ENCODE measurements around the gene GAB2. TPM values are rescaled to one million over a fixed set of nuclear protein-coding genes. Genes with fewer than 3 reads are reported as not detected.

GAB2 gene
- total and polyA plus RNA-seq, 10 of the 15 experiments (the other 5 are each of a cell fraction or from before 2014, with no cell fraction given) = 0.69 to 12.6 (median 3.8) TPM

- no peaks in the 10 kb centered on the region for H3K79me2 ChIP-seq (ENCODE audit: control insufficient read depth, insufficient read depth, low read length)
- in situ Hi-C loops (cut with MboI) (no loop called here), intact Hi-C loops (cut with micrococcal nuclease; ENCODE audit: unreplicated experiment) (no loop called here)
- no peak overlapping the region for H3K27ac ChIP-seq (ENCODE audit: control insufficient read depth, insufficient read depth)
- DNase-seq (ENCODE audit: low read depth, low spot score) (no peak), FAIRE-seq (no peak), ATAC-seq (no peak)
- ChIA-PET POLR2A (interaction anchor here (0.7 to 0.9 kb wide), 2 partner anchors 11 to 32 kb away, joined by 3 to 5 read pairs; no protein-coding TSS in a partner anchor), CTCF (no interaction called here), SMC1A (ENCODE audit: uncharacterized antibody, unreplicated experiment) (no interaction called here), RAD21 (ENCODE audit: unreplicated experiment) (no interaction called here)
- H3K36me3 ChIP-seq (ENCODE audit: control insufficient read depth in 2 of 2, insufficient read depth in 2 of 2, low read length in 1 of 2) = no peaks in the 10 kb centered on the region
- H2AFZ ChIP-seq (ENCODE audit: control insufficient read depth, low read depth, low read length) = no peak overlapping the region
- H3K9me3 ChIP-seq (replicated peaks; ENCODE audit: control insufficient read depth, insufficient read depth, low read length) = no peaks in the 10 kb centered on the region; the same call in 1 of the 3 replicates
- no peaks in the 10 kb centered on the region for H3K4me1 ChIP-seq (ENCODE audit: control insufficient read depth, insufficient read depth, low read length)
- BruUV-seq (replicated peaks) = no TSS peak
- H3K4me2 ChIP-seq (ENCODE audit: control insufficient read depth, insufficient read depth) = no peak overlapping the region
- H4K20me1 ChIP-seq (ENCODE audit: control insufficient read depth, insufficient read depth) = no peaks in the 10 kb centered on the region
- no peak overlapping the region for H3K4me3 ChIP-seq
- WGBS (ENCODE audit: insufficient coverage, insufficient replicate concordance, low lambda C conversion rate, missing lambda C conversion rate) = 65% methylated on average over 5 of the region's 6 CpGs
- no peaks in the 10 kb centered on the region for H3K27me3 ChIP-seq (replicated peaks in 1 of 2; ENCODE audit: control insufficient read depth in 2 of 2, insufficient read depth in 2 of 2, low read length in 1 of 2)
- TF ChIP-seq CHD1 (IDR thresholded peaks at IDR 0.05; ENCODE audit: low read depth, low read length) (no peak), RAD21 (IDR thresholded peaks at IDR 0.05; ENCODE audit: insufficient read depth, low read depth, low read length) (no peak), ZBTB11 (CRISPR knock-in tag; IDR thresholded peaks at IDR 0.05) (no peak), NFIC (IDR thresholded peaks at IDR 0.05; ENCODE audit: low read depth, low read length) (no peak), RUNX3 (IDR thresholded peaks at IDR 0.05; ENCODE audit: low read length) (no peak), SREBF2 (IDR thresholded peaks at IDR 0.05; ENCODE audit: low read length) (no peak)
- no peak overlapping the region for H3K9ac ChIP-seq (ENCODE audit: control insufficient read depth, insufficient read depth, low read length)
These were observed 126.0 kb downstream of the GAB2 start for GRCh38 chr11:78291503-78292108.
